Measurements from ENCODE around the gene RAPGEF2.
"Not testable (repeated sequence)": the region's sequence is repeated elsewhere in the genome, so short reads cannot be mapped to it uniquely, and the experiment has no call there.

Gene RAPGEF2

GRCh38 chr4:159098482-159099127 is 4.3 kb upstream of the RAPGEF2 start:
- DNase-seq: no peak

GRCh38 chr4:159101988-159102621 is 774 bp upstream of the RAPGEF2 start:
- DNase-seq: no peak

- DNase-seq: peak; percentile 10 to 20
Measured at GRCh38 chr4:159103384-159103990, 608 bp downstream of the RAPGEF2 start.

GRCh38 chr4:159104694-159105414 is 2.0 kb downstream of the RAPGEF2 start:
- DNase-seq: peak; percentile 40 to 70

- no peak for DNase-seq
Measured at GRCh38 chr4:159105761-159106243, 2.9 kb downstream of the RAPGEF2 start.

GRCh38 chr4:159106636-159107035 is 3.8 kb downstream of the RAPGEF2 start:
- DNase-seq: no peak

GRCh38 chr4:159107203-159107925 is 4.5 kb downstream of the RAPGEF2 start:
- DNase-seq: no peak

GRCh38 chr4:159108124-159108523 is 5.2 kb downstream of the RAPGEF2 start:
- no peak for DNase-seq

GRCh38 chr4:159110961-159111360 is 8.1 kb downstream of the RAPGEF2 start:
- DNase-seq: no peak

- no peak for DNase-seq
Measured at GRCh38 chr4:159111416-159111815, 8.5 kb downstream of the RAPGEF2 start.

GRCh38 chr4:159113366-159113765 is 10.5 kb downstream of the RAPGEF2 start:
- not testable (repeated sequence) for DNase-seq

GRCh38 chr4:159116098-159116497 is 13.2 kb downstream of the RAPGEF2 start:
- not testable (repeated sequence) for DNase-seq

GRCh38 chr4:159116693-159117092 is 13.8 kb downstream of the RAPGEF2 start:
- not testable (repeated sequence) for DNase-seq

GRCh38 chr4:159117564-159117963 is 14.7 kb downstream of the RAPGEF2 start:
- no peak for DNase-seq

GRCh38 chr4:159117968-159118367 is 15.1 kb downstream of the RAPGEF2 start:
- no peak for DNase-seq

- no peak for DNase-seq
Measured at GRCh38 chr4:159121371-159121770, 18.5 kb downstream of the RAPGEF2 start.

- DNase-seq: no peak
Measured at GRCh38 chr4:159126716-159127115, 23.8 kb downstream of the RAPGEF2 start.

- DNase-seq: no peak
Measured at GRCh38 chr4:159127745-159128518, 25.1 kb downstream of the RAPGEF2 start.

GRCh38 chr4:159129814-159130550 is 27.1 kb downstream of the RAPGEF2 start:
- no peak for DNase-seq

GRCh38 chr4:159131564-159131963 is 28.7 kb downstream of the RAPGEF2 start:
- no peak for DNase-seq

GRCh38 chr4:159134429-159134828 is 31.6 kb downstream of the RAPGEF2 start:
- DNase-seq: no peak

Data from NCI-H524 (cell line).